ENCODE results near the gene INSIG1.

Gene INSIG1

GRCh38 chr7:155297517-155298287 is at the start of gene INSIG1:
Gene INSIG1 (plus strand): TSS chr7:155297878. CDS start chr7:155298286, 408 bp downstream.
- peak; percentile 8 for DNase-seq

- no peak for DNase-seq
Measured at GRCh38 chr7:155248366-155248756, 49.3 kb upstream of the INSIG1 start.

- no peak for DNase-seq
Measured at GRCh38 chr7:155251831-155252230, 45.8 kb upstream of the INSIG1 start.

- DNase-seq, result no peak
Measured at GRCh38 chr7:155252444-155252887, 45.2 kb upstream of the INSIG1 start.

- no peak for DNase-seq
Measured at GRCh38 chr7:155252892-155253501, 44.7 kb upstream of the INSIG1 start.

GRCh38 chr7:155254018-155254417 is 43.7 kb upstream of the INSIG1 start:
- DNase-seq, result no peak

- DNase-seq, result no peak
Measured at GRCh38 chr7:155255071-155255470, 42.6 kb upstream of the INSIG1 start.

- no peak for DNase-seq
Measured at GRCh38 chr7:155255621-155256020, 42.1 kb upstream of the INSIG1 start.

- DNase-seq, result no peak
Measured at GRCh38 chr7:155256081-155256760, 41.5 kb upstream of the INSIG1 start.

GRCh38 chr7:155256761-155257481 is 40.8 kb upstream of the INSIG1 start:
- DNase-seq, result no peak

- no peak for DNase-seq
Measured at GRCh38 chr7:155257482-155258225, 40.0 kb upstream of the INSIG1 start.

- DNase-seq, result no peak
Measured at GRCh38 chr7:155258226-155258560, 39.5 kb upstream of the INSIG1 start.

- no peak for DNase-seq
Measured at GRCh38 chr7:155259866-155260497, 37.7 kb upstream of the INSIG1 start.

GRCh38 chr7:155260498-155260872 is 37.2 kb upstream of the INSIG1 start:
- no peak for DNase-seq

- no peak for DNase-seq
Measured at GRCh38 chr7:155261031-155261985, 36.4 kb upstream of the INSIG1 start.

- no peak for DNase-seq
Measured at GRCh38 chr7:155262031-155262430, 35.6 kb upstream of the INSIG1 start.

GRCh38 chr7:155263051-155263450 is 34.6 kb upstream of the INSIG1 start:
- DNase-seq, result no peak

- DNase-seq, result no peak
Measured at GRCh38 chr7:155263581-155264143, 34.0 kb upstream of the INSIG1 start.

- no peak for DNase-seq
Measured at GRCh38 chr7:155265144-155265543, 32.5 kb upstream of the INSIG1 start.

- no peak for DNase-seq
Measured at GRCh38 chr7:155265961-155266360, 31.7 kb upstream of the INSIG1 start.

- no peak for DNase-seq
Measured at GRCh38 chr7:155266440-155266839, 31.2 kb upstream of the INSIG1 start.

Measured in SIG-M5 (cell line).